ENCODE measurements around the gene MACF1.
"Not testable (repeated sequence)": the region's sequence is repeated elsewhere in the genome, so short reads cannot be mapped to it uniquely, and the experiment has no call there.

Gene MACF1

GRCh38 chr1:39472826-39473225 lies 268.3 kb downstream of the MACF1 start:
- no peak for DNase-seq

- no peak for DNase-seq
Observed at GRCh38 chr1:39473324-39473723, 268.8 kb downstream of the MACF1 start.

GRCh38 chr1:39474810-39475209 lies 270.3 kb downstream of the MACF1 start:
- DNase-seq: no peak

GRCh38 chr1:39475551-39475950 lies 271.1 kb downstream of the MACF1 start:
- not testable (repeated sequence) for DNase-seq

- no peak for DNase-seq
Observed at GRCh38 chr1:39478126-39478915, 273.8 kb downstream of the MACF1 start.

GRCh38 chr1:39481289-39481688 lies 276.8 kb downstream of the MACF1 start:
- DNase-seq: no peak

- no peak for DNase-seq
Observed at GRCh38 chr1:39483276-39483675, 278.8 kb downstream of the MACF1 start.

- DNase-seq: no peak
Observed at GRCh38 chr1:39484564-39484963, 280.1 kb downstream of the MACF1 start.

GRCh38 chr1:39485046-39485803 lies 280.7 kb downstream of the MACF1 start:
- no peak for DNase-seq

- DNase-seq: no peak
Observed at GRCh38 chr1:39488012-39488545, 283.6 kb downstream of the MACF1 start.

- DNase-seq: no peak
Observed at GRCh38 chr1:39488793-39489566, 284.5 kb downstream of the MACF1 start.

GRCh38 chr1:39489567-39490239 lies 285.2 kb downstream of the MACF1 start:
- no peak for DNase-seq

- no peak for DNase-seq
Observed at GRCh38 chr1:39490596-39491145, 286.2 kb downstream of the MACF1 start.

GRCh38 chr1:39491146-39491921 lies 286.8 kb downstream of the MACF1 start, which contains the start of gene BMP8A:
BMP8A (plus strand) TSS chr1:39491636; CDS start chr1:39491992, 356 bp downstream.
- peak; percentile 71 for DNase-seq

GRCh38 chr1:39492118-39493042 lies 287.9 kb downstream of the MACF1 start:
- DNase-seq: not testable (repeated sequence)

GRCh38 chr1:39493043-39493810 lies 288.7 kb downstream of the MACF1 start:
- not testable (repeated sequence) for DNase-seq

- no peak for DNase-seq
Observed at GRCh38 chr1:39494671-39495410, 290.3 kb downstream of the MACF1 start.

GRCh38 chr1:39496520-39496919 lies 292.0 kb downstream of the MACF1 start:
- not testable (repeated sequence) for DNase-seq

All from central memory CD4-positive, alpha-beta T cell (primary cell).